Measurements from ENCODE around the gene RCOR1.

Gene RCOR1

DNA sequence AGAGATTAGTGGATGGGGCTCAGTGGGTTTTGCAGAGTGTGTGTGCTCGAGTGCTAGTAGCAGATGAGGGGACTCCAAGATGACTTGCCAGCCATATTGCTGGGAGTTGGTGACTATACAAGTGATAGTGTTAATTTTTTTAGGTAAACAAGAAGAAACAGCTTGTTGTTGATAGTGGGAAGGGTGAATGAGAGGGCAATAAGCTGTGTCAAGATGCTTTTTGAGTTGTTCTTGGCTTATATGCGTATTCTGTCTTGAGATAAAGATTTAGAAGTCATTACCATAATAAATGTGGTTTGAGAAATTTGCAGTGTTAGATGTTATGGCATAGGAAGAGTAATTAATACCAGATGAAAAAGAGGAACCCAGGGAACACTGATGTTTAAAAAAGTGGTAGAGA lies 75.3 kb downstream of the RCOR1 start:
- no peak overlapping the region for H3K27ac ChIP-seq (replicated peaks)

DNA sequence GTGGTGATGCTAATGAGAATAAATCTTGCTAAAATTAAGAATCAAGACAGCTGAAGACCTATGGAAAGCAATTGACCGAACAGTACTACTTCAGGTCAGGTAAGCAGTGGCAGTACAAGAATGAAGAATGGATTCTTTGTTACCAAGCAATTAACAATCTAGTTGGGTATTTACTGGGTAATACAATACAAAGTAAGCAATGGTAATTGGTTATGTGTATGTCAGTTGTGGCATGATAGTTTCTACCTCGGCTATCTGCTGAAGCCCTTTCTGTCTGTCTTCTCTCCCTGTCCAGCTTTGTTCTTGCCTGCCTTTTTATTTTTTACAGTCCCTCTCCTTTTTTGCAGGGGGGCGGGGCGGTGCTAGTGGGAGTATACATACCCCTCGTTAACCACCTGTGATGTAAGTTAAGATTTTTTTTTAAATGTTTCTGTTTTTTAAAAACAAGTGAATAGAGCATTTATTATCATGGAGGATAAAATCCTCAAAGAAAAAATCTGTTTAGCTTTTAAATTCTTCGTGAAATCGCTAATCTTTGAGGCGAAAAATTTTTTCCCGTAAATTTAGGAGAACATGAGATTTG lies 75.9 kb downstream of the RCOR1 start:
- TF ChIP-seq POLR2AphosphoS5 (IDR thresholded peaks at IDR 0.05; ENCODE audit: low read depth) (no peak), SPI1 (IDR thresholded peaks at IDR 0.05; ENCODE audit: borderline replicate concordance, low read depth) (no peak), GABPA (IDR thresholded peaks at IDR 0.05; ENCODE audit: low read depth) (no peak)
- TF ChIP-seq, protein P1, sequence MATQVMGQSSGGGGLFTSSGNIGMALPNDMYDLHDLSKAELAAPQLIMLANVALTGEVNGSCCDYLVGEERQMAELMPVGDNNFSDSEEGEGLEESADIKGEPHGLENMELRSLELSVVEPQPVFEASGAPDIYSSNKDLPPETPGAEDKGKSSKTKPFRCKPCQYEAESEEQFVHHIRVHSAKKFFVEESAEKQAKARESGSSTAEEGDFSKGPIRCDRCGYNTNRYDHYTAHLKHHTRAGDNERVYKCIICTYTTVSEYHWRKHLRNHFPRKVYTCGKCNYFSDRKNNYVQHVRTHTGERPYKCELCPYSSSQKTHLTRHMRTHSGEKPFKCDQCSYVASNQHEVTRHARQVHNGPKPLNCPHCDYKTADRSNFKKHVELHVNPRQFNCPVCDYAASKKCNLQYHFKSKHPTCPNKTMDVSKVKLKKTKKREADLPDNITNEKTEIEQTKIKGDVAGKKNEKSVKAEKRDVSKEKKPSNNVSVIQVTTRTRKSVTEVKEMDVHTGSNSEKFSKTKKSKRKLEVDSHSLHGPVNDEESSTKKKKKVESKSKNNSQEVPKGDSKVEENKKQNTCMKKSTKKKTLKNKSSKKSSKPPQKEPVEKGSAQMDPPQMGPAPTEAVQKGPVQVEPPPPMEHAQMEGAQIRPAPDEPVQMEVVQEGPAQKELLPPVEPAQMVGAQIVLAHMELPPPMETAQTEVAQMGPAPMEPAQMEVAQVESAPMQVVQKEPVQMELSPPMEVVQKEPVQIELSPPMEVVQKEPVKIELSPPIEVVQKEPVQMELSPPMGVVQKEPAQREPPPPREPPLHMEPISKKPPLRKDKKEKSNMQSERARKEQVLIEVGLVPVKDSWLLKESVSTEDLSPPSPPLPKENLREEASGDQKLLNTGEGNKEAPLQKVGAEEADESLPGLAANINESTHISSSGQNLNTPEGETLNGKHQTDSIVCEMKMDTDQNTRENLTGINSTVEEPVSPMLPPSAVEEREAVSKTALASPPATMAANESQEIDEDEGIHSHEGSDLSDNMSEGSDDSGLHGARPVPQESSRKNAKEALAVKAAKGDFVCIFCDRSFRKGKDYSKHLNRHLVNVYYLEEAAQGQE (IDR thresholded peaks at IDR 0.05; ENCODE audit: insufficient replicate concordance, low read depth) = no peak
- TF ChIP-seq, protein P2, sequence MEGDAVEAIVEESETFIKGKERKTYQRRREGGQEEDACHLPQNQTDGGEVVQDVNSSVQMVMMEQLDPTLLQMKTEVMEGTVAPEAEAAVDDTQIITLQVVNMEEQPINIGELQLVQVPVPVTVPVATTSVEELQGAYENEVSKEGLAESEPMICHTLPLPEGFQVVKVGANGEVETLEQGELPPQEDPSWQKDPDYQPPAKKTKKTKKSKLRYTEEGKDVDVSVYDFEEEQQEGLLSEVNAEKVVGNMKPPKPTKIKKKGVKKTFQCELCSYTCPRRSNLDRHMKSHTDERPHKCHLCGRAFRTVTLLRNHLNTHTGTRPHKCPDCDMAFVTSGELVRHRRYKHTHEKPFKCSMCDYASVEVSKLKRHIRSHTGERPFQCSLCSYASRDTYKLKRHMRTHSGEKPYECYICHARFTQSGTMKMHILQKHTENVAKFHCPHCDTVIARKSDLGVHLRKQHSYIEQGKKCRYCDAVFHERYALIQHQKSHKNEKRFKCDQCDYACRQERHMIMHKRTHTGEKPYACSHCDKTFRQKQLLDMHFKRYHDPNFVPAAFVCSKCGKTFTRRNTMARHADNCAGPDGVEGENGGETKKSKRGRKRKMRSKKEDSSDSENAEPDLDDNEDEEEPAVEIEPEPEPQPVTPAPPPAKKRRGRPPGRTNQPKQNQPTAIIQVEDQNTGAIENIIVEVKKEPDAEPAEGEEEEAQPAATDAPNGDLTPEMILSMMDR (IDR thresholded peaks at IDR 0.05; ENCODE audit: insufficient read depth, low read length) = no peak
- no peak for DNase-seq (ENCODE audit: low read depth in 1 of 2, low spot score in 1 of 2)
- Histone ChIP-seq H3K27me3 (ENCODE audit: insufficient read depth, poor library complexity, severe bottlenecking) (no peaks in the 10 kb centered on the region), H3K27ac (replicated peaks) (0 out of 2 replicates have a peak overlapping the region, but pooled peaks have one; percentile 3), H3K4me3 (replicated peaks; ENCODE audit: insufficient read depth, low read length) (no peak overlapping the region)

More for the DNA sequence above, 75.3 kb downstream of the RCOR1 start:
- Histone ChIP-seq H3K4me3 (replicated peaks; ENCODE audit: insufficient read depth, low read length) (no peak overlapping the region), H3K27me3 (ENCODE audit: insufficient read depth, poor library complexity, severe bottlenecking) (no peaks in the 10 kb centered on the region)
- DNase-seq (ENCODE audit: low read depth in 1 of 2, low spot score in 1 of 2) = no peak
- TF ChIP-seq, protein P2 (IDR thresholded peaks at IDR 0.05; ENCODE audit: insufficient read depth, low read length) = no peak
- TF ChIP-seq POLR2AphosphoS5 (IDR thresholded peaks at IDR 0.05; ENCODE audit: low read depth) (no peak), SPI1 (IDR thresholded peaks at IDR 0.05; ENCODE audit: borderline replicate concordance, low read depth) (peak; percentile 69), GABPA (IDR thresholded peaks at IDR 0.05; ENCODE audit: low read depth) (no peak)
- TF ChIP-seq, protein P1 (IDR thresholded peaks at IDR 0.05; ENCODE audit: insufficient replicate concordance, low read depth) = no peak

DNA sequence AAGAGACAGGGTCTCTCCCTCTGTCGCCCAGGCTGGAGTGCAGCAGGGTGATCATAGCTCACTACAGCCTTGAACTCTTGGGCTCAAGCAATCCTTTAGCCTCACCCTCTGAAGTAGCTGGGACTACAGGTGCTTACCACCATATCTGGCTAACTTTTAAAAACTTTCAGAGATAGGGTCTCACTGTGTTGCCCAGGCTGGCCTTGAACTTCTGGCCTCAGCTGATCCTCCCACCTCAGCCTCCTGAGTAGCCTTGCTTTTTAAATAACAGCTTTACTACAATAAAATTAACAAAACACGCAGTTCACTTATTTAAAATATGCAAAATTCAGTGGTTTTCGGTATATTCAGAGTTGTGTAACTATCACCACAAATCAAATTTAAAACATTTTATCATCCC lies 79.0 kb downstream of the RCOR1 start:
- H3K27ac ChIP-seq (replicated peaks) = no peak overlapping the region
- no peaks in the 10 kb centered on the region for H3K27me3 ChIP-seq (ENCODE audit: insufficient read depth, poor library complexity, severe bottlenecking)
- DNase-seq (ENCODE audit: low read depth in 1 of 2, low spot score in 1 of 2) = no peak
- TF ChIP-seq POLR2AphosphoS5 (IDR thresholded peaks at IDR 0.05; ENCODE audit: low read depth) (no peak), SPI1 (IDR thresholded peaks at IDR 0.05; ENCODE audit: borderline replicate concordance, low read depth) (no peak), GABPA (IDR thresholded peaks at IDR 0.05; ENCODE audit: low read depth) (no peak)
- TF ChIP-seq, protein P1 (IDR thresholded peaks at IDR 0.05; ENCODE audit: insufficient replicate concordance, low read depth) = no peak
- TF ChIP-seq, protein P2 (IDR thresholded peaks at IDR 0.05; ENCODE audit: insufficient read depth, low read length) = no peak
- H3K4me3 ChIP-seq (replicated peaks; ENCODE audit: insufficient read depth, low read length) = no peak overlapping the region

Measured in HL-60 (cell line).